B cell (primary cell): ENCODE results near the gene LPCAT1. TPM values are rescaled to one million over a fixed set of nuclear protein-coding genes. Genes with fewer than 3 reads are reported as not detected.
"Not testable (repeated sequence)": the region's sequence is repeated elsewhere in the genome, so short reads cannot be mapped to it uniquely, and the experiment has no call there.

ENCODE experiments used
- ATAC-seq: fragments of 200-7000 bp; cut with Tn5 transposase; one replicate; pipeline ENCODE4 v1.10.0; 2021; ENCODE audit warnings: low read depth, mild to moderate bottlenecking, moderate number of reproducible peaks, moderate library complexity
- CTCF ChIA-PET: fragments of 350-600 bp; sonication (Branson Sonifier 250); formaldehyde crosslinking; loops from one replicate; lab custom pipeline; 2021; ENCODE audit warnings: antibody characterized with exemption, inconsistent platforms; lab: Charles Lee
- POLR2A ChIA-PET: fragments of 350-600 bp; sonication (Branson Sonifier 250); formaldehyde crosslinking; loops from one replicate; lab custom pipeline; 2021; ENCODE audit warnings: antibody characterized with exemption; lab: Charles Lee
- DNase-seq: peaks from one replicate; pipeline ENCODE4 v3.0.0; 2013
- H2AFZ ChIP-seq: 2 replicates; pipeline ENCODE4 v1.6.1; 2012; ENCODE audit warnings: mild to moderate bottlenecking, low read depth, low read length; ENCODE audit not compliant: insufficient read depth, poor library complexity, severe bottlenecking
- H3K27ac ChIP-seq, 2 donors: 1 replicate in 1 of 2; 2 replicates in 1 of 2; pipeline ENCODE4 v1.5.1; 2012 to 2013; ENCODE audit warnings: low read length in 2 of 2, mild to moderate bottlenecking in 2 of 2, moderate library complexity in 1 of 2
- H3K27me3 ChIP-seq, 4 experiments: fragments of 200-600 bp in 1 of 4; sonication (generic) in 1 of 4; replicated peaks in 1 of 4; 1 replicate in 2 of 4; 2 replicates in 2 of 4; pipeline versions ENCODE4 v1.6.1 to v1.7.0; 2013 to 2016; ENCODE audit warnings: low read length in 3 of 4, mild to moderate bottlenecking in 2 of 4, mixed read lengths in 1 of 4, moderate library complexity in 1 of 4; ENCODE audit not compliant: insufficient read depth in 4 of 4, control insufficient read depth in 3 of 4; ENCODE audit errors: control extremely low read depth in 1 of 4
- H3K36me3 ChIP-seq, 2 experiments: replicated peaks in 1 of 2; 1 replicate in 1 of 2; 2 replicates in 1 of 2; pipeline versions ENCODE4 v1.6.1 to v1.7.1; 2013; ENCODE audit warnings: low read length in 1 of 2; ENCODE audit not compliant: insufficient read depth in 2 of 2, control insufficient read depth in 1 of 2; ENCODE audit errors: control extremely low read depth in 1 of 2, extremely low read depth in 1 of 2
- H3K4me1 ChIP-seq, 2 donors: fragments of 200-600 bp in 1 of 2; sonication (generic) in 1 of 2; 1 replicate in 1 of 2; 2 replicates in 1 of 2; pipeline versions ENCODE4 v1.5.1 to v1.6.1; 2013 to 2017; ENCODE audit warnings: low read length in 2 of 2; ENCODE audit not compliant: control insufficient read depth in 2 of 2, insufficient read depth in 2 of 2
- H3K4me2 ChIP-seq: replicated peaks from 2 replicates; pipeline ENCODE3; 2012; ENCODE audit warnings: mild to moderate bottlenecking, low read depth, low read length; ENCODE audit not compliant: poor library complexity, severe bottlenecking
- H3K4me3 ChIP-seq, 5 experiments: fragments of 200-600 bp in 1 of 5; sonication (generic) in 1 of 5; 1 replicate in 3 of 5; 2 replicates in 2 of 5; pipeline versions ENCODE4 v1.5.1 to v1.7.0; 2011 to 2016; ENCODE audit warnings: low read length in 4 of 5, mild to moderate bottlenecking in 4 of 5, low read depth in 2 of 5, control low read depth in 1 of 5, moderate library complexity in 1 of 5; ENCODE audit not compliant: insufficient read depth in 1 of 5; ENCODE audit errors: control extremely low read depth in 1 of 5, extremely low read depth in 1 of 5
- H3K79me2 ChIP-seq: fragments of 200-600 bp; sonication (generic); one replicate; pipeline ENCODE4 v1.6.0; 2016; ENCODE audit warnings: low read length; ENCODE audit not compliant: control insufficient read depth, insufficient read depth
- H3K9ac ChIP-seq: fragments of 200-600 bp; sonication (generic); 2 replicates; pipeline ENCODE4 v1.6.1; 2017; ENCODE audit warnings: mild to moderate bottlenecking, low read length, moderate library complexity
- H3K9me3 ChIP-seq, 3 donors: one replicate each; pipeline versions ENCODE4 v1.6.1 to v1.7.1; 2013; ENCODE audit warnings: low read length in 2 of 3; ENCODE audit not compliant: control insufficient read depth in 2 of 3, insufficient read depth in 1 of 3; ENCODE audit errors: control extremely low read depth in 1 of 3
- H4K20me1 ChIP-seq: 2 replicates; pipeline ENCODE4 v1.6.0; 2012; ENCODE audit warnings: mild to moderate bottlenecking, low read length; ENCODE audit not compliant: insufficient read depth, control insufficient read depth, poor library complexity, severe bottlenecking
- H3K27ac Mint-ChIP-seq: one replicate; pipeline ENCODE4 v1.8.0; 2021; ENCODE audit warnings: mixed read lengths
- H3K27me3 Mint-ChIP-seq: one replicate; pipeline ENCODE4 v1.8.0; 2021; ENCODE audit warnings: mixed read lengths
- H3K4me1 Mint-ChIP-seq: one replicate; pipeline ENCODE4 v1.8.0; 2021; ENCODE audit warnings: mixed read lengths
- H3K4me3 Mint-ChIP-seq: one replicate; pipeline ENCODE4 v1.8.0; 2021; ENCODE audit warnings: mixed read lengths
- H3K9me3 Mint-ChIP-seq: one replicate; pipeline ENCODE4 v1.8.0; 2022; ENCODE audit warnings: mixed read lengths; ENCODE audit not compliant: insufficient read depth
- EZH2 ChIP-seq: IDR thresholded peaks from 2 replicates; pipeline ENCODE4 v1.6.1; 2012; ENCODE audit warnings: borderline replicate concordance, low read depth, mild to moderate bottlenecking, moderate library complexity, low read length; ENCODE audit not compliant: insufficient read depth, poor library complexity, severe bottlenecking
- WGBS: methylation state at CpG from one replicate; pipeline ENCODE4 v1.1.5; 2013; ENCODE audit warnings: missing lambda C conversion rate; ENCODE audit not compliant: insufficient coverage; 5-methylcytosine and 5-hydroxymethylcytosine counted together
- intact Hi-C: fragments of 100-400 bp; cut with micrococcal nuclease; formaldehyde crosslinking; loops from one replicate; pipeline ENCODE4 v1.10.0; 2022
- polyA plus RNA-seq: library from polyadenylated mRNA; depleted of rRNA; stranded (reverse); fragments of >200 nt; gene quantifications from 2 replicates; pipeline ENCODE4 v1.2.3, GENCODE V29; 2012
- total RNA-seq, 2 donors: library from RNA; stranded (reverse); fragments of 120-200 nt in 1 of 2; gene quantifications; 1 replicate in 1 of 2; 2 replicates in 1 of 2; pipeline versions ENCODE4 v1.2.3 to v1.2.4, GENCODE V29; 2013 to 2022
- TF ChIP-seq, protein P1 (sequence below): fragments of 200-600 bp; IDR thresholded peaks from one replicate; pipeline ENCODE4 v1.8.0; 2022; ENCODE audit warnings: antibody characterized with exemption, mild to moderate bottlenecking

LPCAT1 gene
- total and polyA plus RNA-seq, 2 donors (not counting 1 experiment from before 2014, with no cell fraction given): 94.8 to 159 TPM

DNA sequence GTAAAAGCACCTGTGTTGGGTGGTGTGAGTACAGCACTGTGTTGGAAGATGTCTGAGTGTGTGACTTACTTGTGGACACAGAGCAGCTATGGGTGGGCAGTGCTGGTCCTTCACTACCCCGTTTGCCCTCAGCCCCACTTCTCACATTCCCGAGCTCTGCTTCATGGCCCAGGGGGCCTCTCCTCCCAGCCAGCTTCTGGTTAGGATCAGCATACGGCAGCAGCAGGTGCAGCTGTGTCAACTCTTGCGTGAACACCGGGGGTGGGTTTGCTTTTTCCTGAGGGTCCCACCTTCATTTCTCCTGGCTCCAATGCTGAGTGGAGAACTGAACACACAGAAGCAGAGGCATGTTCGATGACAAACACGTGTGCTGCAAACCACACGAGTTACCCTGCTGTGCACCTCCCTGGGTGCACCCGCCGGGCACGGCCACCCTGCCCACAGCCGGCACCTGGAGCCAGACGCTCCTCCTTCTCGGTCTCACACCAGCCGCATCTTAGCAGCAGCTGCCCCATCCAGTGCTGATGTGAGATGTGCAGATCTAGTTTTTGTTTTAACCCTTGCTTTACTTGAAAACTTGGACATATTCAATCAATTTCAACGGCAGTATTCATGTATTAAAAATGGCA is 63.6 kb downstream of the LPCAT1 start:
- H3K27ac Mint-ChIP-seq: peak overlapping the region; percentile 61
- no peak overlapping the region for H3K4me3 ChIP-seq
- no peak for DNase-seq

DNA sequence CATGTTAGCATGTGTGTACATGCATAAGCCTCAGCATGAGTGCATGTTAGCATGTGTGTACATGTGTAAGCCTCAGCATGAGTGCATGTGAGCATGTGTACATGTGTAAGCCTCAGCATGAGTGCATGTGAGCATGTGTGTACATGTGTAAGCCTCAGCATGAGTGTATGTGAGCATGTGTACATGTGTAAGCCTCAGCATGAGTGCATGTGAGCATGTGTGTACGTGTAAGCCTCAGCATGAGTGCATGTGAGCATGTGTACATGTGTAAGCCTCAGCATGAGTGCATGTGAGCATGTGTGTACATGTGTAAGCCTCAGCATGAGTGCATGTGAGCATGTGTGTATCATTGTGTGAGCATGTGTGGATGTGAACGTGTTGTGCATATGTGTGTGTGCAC is 64.3 kb downstream of the LPCAT1 start:
- H3K9me3 Mint-ChIP-seq, CTCF ChIA-PET, H3K9ac ChIP-seq, H3K27ac Mint-ChIP-seq, intact Hi-C loops, DNase-seq, ATAC-seq, H3K27me3 Mint-ChIP-seq, H3K27ac ChIP-seq, H3K4me2 ChIP-seq, H3K4me1 Mint-ChIP-seq, H3K79me2 ChIP-seq, H3K4me1 ChIP-seq, H3K4me3 ChIP-seq, H3K4me3 Mint-ChIP-seq, POLR2A ChIA-PET, H4K20me1 ChIP-seq, H3K27me3 ChIP-seq, H2AFZ ChIP-seq: not testable (repeated sequence)
- peaks cover 2 to 49% of the 10 kb centered on the region in 2 experiments for H3K36me3 ChIP-seq
- 100% methylated on average over 1 of the region's 2 CpGs for WGBS
- peaks cover 4 to 24% (median 18%) of the 10 kb centered on the region in 3 donors for H3K9me3 ChIP-seq

More for the DNA sequence above, 63.6 kb downstream of the LPCAT1 start:
- H3K4me1 Mint-ChIP-seq: no peaks in the 10 kb centered on the region
- Histone ChIP-seq H3K27ac (no peak overlapping the region), H3K4me1 (no peaks in the 10 kb centered on the region), H3K27me3 (no peaks in the 10 kb centered on the region), H3K79me2 (no peaks in the 10 kb centered on the region), H3K36me3 (peaks cover 2 to 52% of the 10 kb centered on the region in 2 experiments), H3K4me2 (no peak overlapping the region), H3K9ac (no peak overlapping the region), H2AFZ (no peak overlapping the region), H3K9me3 (peaks cover 4 to 27% (median 12%) of the 10 kb centered on the region in 3 donors), H4K20me1 (peaks cover 6% of the 10 kb centered on the region)
- intact Hi-C loops: no loop called here
- no peak overlapping the region for H3K4me3 Mint-ChIP-seq
- POLR2A ChIA-PET: no interaction called here
- CTCF ChIA-PET: no interaction called here
- no peaks in the 10 kb centered on the region for H3K27me3 Mint-ChIP-seq
- 89% methylated on average over 11 of the region's 16 CpGs for WGBS
- no peak for ATAC-seq
- H3K9me3 Mint-ChIP-seq: peaks cover 3% of the 10 kb centered on the region
- TF ChIP-seq EZH2: no peak
- TF ChIP-seq, protein P1, sequence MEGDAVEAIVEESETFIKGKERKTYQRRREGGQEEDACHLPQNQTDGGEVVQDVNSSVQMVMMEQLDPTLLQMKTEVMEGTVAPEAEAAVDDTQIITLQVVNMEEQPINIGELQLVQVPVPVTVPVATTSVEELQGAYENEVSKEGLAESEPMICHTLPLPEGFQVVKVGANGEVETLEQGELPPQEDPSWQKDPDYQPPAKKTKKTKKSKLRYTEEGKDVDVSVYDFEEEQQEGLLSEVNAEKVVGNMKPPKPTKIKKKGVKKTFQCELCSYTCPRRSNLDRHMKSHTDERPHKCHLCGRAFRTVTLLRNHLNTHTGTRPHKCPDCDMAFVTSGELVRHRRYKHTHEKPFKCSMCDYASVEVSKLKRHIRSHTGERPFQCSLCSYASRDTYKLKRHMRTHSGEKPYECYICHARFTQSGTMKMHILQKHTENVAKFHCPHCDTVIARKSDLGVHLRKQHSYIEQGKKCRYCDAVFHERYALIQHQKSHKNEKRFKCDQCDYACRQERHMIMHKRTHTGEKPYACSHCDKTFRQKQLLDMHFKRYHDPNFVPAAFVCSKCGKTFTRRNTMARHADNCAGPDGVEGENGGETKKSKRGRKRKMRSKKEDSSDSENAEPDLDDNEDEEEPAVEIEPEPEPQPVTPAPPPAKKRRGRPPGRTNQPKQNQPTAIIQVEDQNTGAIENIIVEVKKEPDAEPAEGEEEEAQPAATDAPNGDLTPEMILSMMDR: no peak

DNA sequence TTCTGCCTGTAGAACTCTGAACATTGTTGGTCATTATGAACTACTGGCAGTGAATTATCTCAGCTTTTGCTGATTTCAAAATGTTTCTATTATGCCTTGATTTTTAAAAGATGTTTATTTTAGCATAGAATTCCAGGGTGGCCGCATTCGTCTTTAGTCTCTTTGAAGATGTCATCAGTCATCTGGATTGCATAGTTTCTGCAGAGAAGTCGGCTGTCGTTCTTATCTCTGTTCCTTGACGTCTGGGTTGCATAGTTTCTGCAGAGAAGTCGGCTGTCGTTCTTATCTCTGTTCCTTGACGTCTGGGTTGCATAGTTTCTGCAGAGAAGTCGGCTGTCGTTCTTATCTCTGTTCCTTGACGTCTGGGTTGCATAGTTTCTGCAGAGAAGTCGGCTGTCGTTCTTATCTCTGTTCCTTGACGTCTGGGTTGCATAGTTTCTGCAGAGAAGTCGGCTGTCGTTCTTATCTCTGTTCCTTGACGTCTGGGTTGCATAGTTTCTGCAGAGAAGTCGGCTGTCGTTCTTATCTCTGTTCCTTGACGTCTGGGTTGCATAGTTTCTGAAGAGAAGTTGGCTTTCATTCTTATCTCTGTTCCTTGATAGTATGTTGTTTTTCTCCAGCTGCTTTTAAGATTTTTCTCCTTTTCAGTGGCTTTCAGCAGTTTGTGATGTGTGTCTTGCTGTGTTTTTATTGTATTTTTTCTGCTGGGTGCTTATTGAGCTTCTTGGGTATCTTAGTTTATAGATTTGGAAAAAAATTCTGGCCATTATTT is 67.5 kb downstream of the LPCAT1 start:
- H3K4me1 Mint-ChIP-seq, H3K4me1 ChIP-seq, intact Hi-C loops, H4K20me1 ChIP-seq, CTCF ChIA-PET, H3K27me3 Mint-ChIP-seq, POLR2A ChIA-PET, H3K27ac Mint-ChIP-seq, H3K4me3 ChIP-seq, ATAC-seq, H3K4me2 ChIP-seq, H3K27me3 ChIP-seq, H3K4me3 Mint-ChIP-seq, H3K9ac ChIP-seq, H2AFZ ChIP-seq, H3K27ac ChIP-seq, DNase-seq, H3K79me2 ChIP-seq: not testable (repeated sequence)
- WGBS: 100% methylated on average over 1 of the region's 20 CpGs
- H3K9me3 ChIP-seq: peaks cover 13 to 35% (median 28%) of the 10 kb centered on the region in 3 donors
- peaks cover 2 to 20% of the 10 kb centered on the region in 2 experiments for H3K36me3 ChIP-seq
- H3K9me3 Mint-ChIP-seq: peaks cover 11% of the 10 kb centered on the region
